CD4-positive, alpha-beta T cell treated with Interleukin-1 beta for 1 hour (primary cell): ENCODE data around the gene MAGI2.

Experiments
- DNase-seq, 2 donors: peaks; one replicate each; pipeline ENCODE4 v3.0.0-alpha.2; 2020 to 2022

Gene MAGI2

GRCh38 chr7:79359827-79360226, 93.6 kb downstream of the MAGI2 start:
- DNase-seq: no peak

GRCh38 chr7:79357101-79357500, 96.4 kb downstream of the MAGI2 start:
- no peak for DNase-seq

DNA sequence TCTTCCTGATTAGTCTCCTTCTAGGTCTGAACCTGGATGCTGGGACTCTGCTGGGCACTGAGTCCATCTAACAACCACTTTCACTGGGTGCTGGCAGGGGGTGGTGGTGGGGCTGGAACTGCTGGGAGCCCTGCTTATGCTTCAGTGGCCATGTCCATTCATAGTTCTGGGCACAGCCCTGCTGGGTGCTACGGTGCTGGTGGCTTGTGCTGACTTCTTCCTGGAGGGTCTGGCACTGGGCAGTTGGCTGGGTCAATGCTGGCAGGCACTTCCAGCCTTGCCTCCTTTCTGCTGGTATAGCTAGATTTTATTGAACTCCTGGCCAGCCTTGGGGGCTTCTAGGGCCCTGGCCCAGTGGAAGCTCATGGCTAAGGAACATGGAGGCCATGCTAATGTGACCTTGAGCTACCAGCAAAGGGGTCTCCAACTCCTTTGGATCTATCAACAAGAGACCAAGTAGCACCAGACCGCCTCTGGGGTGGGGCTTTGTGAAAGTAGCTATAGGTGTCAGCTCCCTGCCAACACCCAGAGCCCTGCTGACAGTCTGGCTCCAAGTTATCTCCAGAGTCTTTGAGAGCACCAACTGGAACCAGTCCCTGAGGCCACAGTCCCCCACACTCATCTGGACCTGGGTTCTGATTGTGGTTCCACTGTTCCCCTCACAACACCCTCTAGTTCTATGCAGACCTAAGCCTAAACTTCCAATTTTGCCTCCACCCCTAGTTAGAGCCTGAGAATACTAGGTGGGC, 99.6 kb downstream of the MAGI2 start:
- DNase-seq: no peak

DNA sequence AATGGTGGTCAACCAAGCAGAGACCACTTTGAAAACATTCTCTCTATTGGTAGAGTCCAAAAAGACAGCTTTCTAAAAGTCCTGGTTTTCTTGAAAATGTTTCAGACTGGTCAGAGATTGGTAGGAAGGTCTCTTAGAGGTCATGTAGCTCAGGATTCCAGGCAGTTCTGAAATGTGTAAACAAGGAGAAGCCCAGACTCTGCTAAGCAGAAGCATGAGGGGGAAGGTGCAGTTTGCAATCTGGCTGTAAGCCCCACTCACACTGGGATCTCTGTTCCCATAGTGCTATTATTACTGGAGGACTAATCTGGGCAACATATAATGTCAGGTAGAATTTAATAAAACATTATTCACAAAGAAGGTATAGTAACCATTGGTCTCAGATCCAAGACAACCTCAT, 101.1 kb downstream of the MAGI2 start:
- DNase-seq: no peak

- DNase-seq: no peak
These were observed 106.1 kb downstream of the MAGI2 start for GRCh38 chr7:79347351-79347750.

GRCh38 chr7:79341902-79342301, 111.6 kb downstream of the MAGI2 start:
- DNase-seq: no peak

DNA sequence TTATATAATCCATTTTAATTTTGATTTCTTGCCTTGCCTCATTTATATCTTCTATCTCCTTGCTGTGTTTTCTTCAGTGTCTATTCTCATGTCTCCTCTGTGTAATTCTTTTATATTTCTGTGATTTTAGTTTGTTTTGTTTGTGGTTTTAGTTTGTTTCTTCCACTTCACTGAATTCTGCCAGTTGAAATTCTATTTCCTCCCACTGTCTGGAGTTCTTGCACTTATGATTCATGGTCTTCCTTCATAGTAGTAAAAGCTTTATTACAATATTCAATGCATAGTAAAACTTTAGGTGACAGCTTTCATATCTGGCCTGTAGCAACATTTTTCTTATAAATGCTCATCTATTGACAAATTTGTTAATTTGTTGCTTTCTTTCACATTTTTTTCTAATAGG, 113.3 kb downstream of the MAGI2 start:
- no peak for DNase-seq

- DNase-seq: no peak
These were observed 114.1 kb downstream of the MAGI2 start for GRCh38 chr7:79339208-79339925.

DNA sequence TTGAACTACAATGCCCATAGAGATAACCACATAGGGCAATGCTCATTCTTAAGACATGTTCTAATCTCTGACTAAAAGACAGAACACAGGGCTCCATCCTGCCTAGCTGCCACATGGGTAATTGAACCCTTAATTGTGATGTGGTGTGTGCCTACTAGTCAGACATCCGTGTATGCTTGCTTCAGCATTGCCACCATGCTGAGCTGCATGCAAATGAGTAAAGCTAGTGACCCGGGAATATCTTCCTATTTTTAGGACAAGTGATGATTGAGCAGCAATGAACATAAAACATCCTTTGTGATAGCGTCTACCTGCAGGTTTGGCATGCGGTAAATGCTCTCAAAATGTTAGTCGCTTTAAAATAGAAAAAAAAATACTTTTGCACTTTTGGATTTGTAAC, 115.8 kb downstream of the MAGI2 start:
- no peak for DNase-seq

GRCh38 chr7:79334841-79335240, 118.6 kb downstream of the MAGI2 start:
- no peak for DNase-seq

DNA sequence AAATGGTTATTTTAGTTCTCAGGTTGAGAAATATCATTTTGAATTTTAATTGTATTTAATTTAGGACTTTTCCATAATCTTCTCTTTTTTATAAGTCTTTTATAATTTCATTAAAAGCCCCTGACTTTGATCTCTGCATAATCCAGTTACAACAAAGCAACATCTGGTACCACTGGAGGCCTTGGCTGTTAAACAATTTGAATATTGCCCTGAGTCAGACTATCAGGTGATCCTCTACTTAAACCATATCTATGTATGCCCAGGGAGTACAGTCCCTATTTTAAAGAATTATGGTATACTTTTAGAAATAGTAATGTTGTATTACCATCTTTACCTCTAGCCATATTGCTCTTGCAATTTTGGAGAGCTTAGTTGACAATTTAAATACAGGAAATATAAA, 119.1 kb downstream of the MAGI2 start:
- no peak for DNase-seq

DNA sequence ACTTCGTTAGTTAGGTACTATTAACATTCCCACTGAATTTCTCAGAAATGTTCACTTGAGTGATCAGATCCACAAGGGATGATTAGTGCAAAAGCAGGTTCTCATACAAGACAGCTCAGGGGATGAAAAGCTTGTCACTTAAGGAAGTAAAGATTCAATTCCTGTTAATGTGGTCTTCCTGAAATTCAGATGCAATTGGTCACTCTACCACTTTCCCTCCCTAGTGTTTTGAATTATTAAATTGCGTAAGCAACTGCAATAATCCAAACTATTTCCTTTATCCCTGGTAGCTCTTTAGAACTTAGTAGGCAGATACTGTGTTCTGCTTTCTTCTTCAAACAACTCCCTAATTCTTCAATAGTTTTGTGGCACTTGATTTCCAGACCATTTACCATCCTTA, 121.4 kb downstream of the MAGI2 start:
- no peak for DNase-seq

GRCh38 chr7:79329464-79329863, 124.0 kb downstream of the MAGI2 start:
- DNase-seq: no peak

DNA sequence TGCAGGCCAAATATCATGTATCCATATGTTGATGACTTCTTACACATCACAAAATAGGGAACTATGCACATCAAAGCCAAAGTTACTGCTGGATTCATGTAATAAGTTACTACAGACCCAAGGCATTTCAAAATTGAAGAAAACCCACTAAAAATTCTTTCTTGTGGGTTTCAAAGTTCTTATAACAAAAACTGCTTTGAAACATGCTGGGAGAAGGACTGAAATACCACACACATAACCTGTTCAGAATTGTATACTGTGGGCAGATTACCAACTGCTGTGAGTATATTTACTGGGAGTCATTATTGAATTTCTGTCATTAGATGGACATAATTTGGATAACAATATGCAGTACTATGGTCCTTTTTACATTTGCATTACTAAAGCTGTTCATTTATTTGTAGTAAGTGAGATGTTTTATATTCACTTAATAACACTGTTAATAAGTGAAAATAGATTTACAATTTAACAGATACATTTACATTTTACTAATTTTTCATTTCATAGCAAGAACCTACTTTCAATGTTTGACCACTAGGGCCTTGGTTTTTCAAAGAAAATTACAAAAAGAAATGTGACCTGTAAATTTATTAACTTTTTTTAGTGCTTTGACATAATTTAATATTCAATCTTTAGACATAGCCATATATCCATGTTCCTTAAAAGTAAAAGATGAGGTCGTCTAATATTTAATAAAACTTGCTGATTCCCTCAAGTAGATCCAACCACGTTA, 132.6 kb downstream of the MAGI2 start:
- no peak for DNase-seq

DNA sequence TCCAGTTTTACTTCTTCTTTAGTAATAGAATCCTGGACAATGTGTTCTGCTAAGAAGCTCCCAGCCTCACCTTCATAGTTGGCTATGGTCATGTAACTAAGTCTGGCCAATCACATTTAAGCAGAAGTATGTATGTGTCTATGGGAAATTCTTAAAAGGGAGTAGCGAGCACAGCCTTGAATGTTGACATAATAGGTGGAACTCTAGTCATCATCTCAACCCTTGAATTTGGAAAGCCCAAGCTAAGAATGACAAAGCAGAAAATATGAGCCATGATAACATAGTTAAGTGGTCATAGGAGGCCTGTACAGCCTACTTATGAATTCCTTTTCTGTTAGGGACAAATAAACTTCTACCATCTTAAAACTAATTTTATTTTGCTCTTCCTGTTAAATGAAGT, 134.1 kb downstream of the MAGI2 start:
- no peak for DNase-seq

GRCh38 chr7:79317728-79318127, 135.7 kb downstream of the MAGI2 start:
- DNase-seq: no peak

GRCh38 chr7:79312022-79312421, 141.4 kb downstream of the MAGI2 start:
- DNase-seq: no peak

DNA sequence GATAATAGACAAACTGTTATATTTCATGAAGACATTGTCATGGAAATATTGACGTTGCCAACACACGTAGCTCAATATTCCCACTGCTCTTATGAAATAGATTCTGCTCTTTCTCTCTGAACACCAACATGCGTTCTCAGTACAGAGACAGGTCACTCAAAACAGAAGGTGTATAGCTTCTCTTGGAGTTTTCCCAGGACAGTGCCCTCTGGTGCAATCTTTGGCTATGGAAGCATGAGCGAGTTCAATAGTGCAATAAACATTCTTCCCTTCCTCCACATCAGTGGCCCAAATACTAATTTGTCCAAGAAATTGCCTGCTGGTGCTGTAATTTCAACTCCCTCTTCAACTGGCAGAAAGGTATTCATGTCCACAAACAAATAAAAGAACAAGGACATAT, 145.3 kb downstream of the MAGI2 start:
- no peak for DNase-seq

- no peak for DNase-seq
These were observed 146.1 kb downstream of the MAGI2 start for GRCh38 chr7:79307376-79307775.

DNA sequence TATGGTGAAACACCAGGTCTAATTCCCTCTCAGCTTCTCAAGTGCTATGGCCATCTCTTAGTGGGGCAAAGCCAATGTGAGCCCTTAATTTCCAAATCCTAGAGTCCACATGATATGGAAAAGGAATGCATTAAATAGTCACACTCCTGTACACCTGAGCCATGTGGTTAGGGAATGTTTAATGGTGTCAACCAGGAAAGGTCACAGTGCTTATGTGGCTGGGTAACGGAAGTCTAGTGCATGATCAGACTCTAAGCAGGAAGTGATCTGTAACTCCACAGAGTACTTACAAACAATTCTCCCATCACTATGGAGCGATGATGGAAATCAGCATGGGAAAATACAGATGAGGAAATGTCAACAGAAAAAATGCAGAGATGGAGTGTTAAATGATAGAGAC, 148.8 kb downstream of the MAGI2 start:
- no peak for DNase-seq

GRCh38 chr7:79302293-79302692, 151.2 kb downstream of the MAGI2 start:
- no peak for DNase-seq

DNA sequence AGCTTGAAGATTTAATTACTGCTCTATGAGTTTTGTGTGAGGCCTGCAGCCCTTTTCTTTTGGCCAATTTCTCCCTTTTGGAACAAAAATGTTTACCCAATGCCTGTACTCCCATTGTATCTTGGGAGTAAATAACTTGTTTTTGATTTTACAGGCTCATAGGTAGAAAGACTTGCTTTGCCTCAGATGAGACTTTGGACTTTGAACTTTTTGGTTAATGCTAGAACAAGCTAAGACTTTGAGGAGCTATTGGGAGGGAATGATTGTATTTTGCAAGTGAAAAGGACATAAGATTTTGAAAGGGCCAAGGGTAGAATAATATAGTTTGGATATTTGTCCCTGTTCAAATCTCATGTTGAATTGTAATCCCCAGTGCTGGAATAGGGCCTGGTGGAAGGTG, 152.0 kb downstream of the MAGI2 start:
- no peak for DNase-seq

- no peak for DNase-seq
These were observed 152.9 kb downstream of the MAGI2 start for GRCh38 chr7:79300573-79300972.

GRCh38 chr7:79298145-79298760, 155.2 kb downstream of the MAGI2 start:
- no peak for DNase-seq
